ENCODE results near the gene IVNS1ABP.

Gene IVNS1ABP

GRCh38 chr1:185309566-185309965, 7.5 kb downstream of the IVNS1ABP start:
- H3K9me3 ChIP-seq (ENCODE audit: control insufficient read depth, low read length) = no peaks in the 10 kb centered on the region
- no peak overlapping the region for H3K9ac ChIP-seq (ENCODE audit: low read length)
- H3K36me3 ChIP-seq (ENCODE audit: control insufficient read depth, insufficient read depth, low read length) = peaks cover 5% of the 10 kb centered on the region
- H3K4me3 ChIP-seq (ENCODE audit: low read length) = no peak overlapping the region
- H3K27me3 ChIP-seq (ENCODE audit: control insufficient read depth, insufficient read depth, low read length) = no peaks in the 10 kb centered on the region
- peaks cover 24% of the 10 kb centered on the region for H3K4me1 ChIP-seq (ENCODE audit: control insufficient read depth, insufficient read depth, low read length)

GRCh38 chr1:185308126-185308525, 8.9 kb downstream of the IVNS1ABP start:
- Histone ChIP-seq H3K4me3 (ENCODE audit: low read length) (no peak overlapping the region), H3K9me3 (ENCODE audit: control insufficient read depth, low read length) (no peaks in the 10 kb centered on the region), H3K9ac (ENCODE audit: low read length) (no peak overlapping the region), H3K36me3 (ENCODE audit: control insufficient read depth, insufficient read depth, low read length) (peaks cover 10% of the 10 kb centered on the region), H3K27me3 (ENCODE audit: control insufficient read depth, insufficient read depth, low read length) (no peaks in the 10 kb centered on the region), H3K4me1 (ENCODE audit: control insufficient read depth, insufficient read depth, low read length) (peaks cover 14% of the 10 kb centered on the region)

- H3K4me1 ChIP-seq (ENCODE audit: control insufficient read depth, insufficient read depth, low read length) = peaks cover 4% of the 10 kb centered on the region
- H3K9ac ChIP-seq (ENCODE audit: low read length) = no peak overlapping the region
- H3K9me3 ChIP-seq (ENCODE audit: control insufficient read depth, low read length) = no peaks in the 10 kb centered on the region
- H3K4me3 ChIP-seq (ENCODE audit: low read length) = no peak overlapping the region
- no peaks in the 10 kb centered on the region for H3K27me3 ChIP-seq (ENCODE audit: control insufficient read depth, insufficient read depth, low read length)
- H3K36me3 ChIP-seq (ENCODE audit: control insufficient read depth, insufficient read depth, low read length) = peaks cover 15% of the 10 kb centered on the region
Observed at GRCh38 chr1:185305419-185305818, 11.6 kb downstream of the IVNS1ABP start.

GRCh38 chr1:185300152-185300551, 16.9 kb downstream of the IVNS1ABP start:
- Histone ChIP-seq H3K36me3 (ENCODE audit: control insufficient read depth, insufficient read depth, low read length) (peaks cover 10% of the 10 kb centered on the region), H3K4me3 (ENCODE audit: low read length) (no peak overlapping the region), H3K4me1 (ENCODE audit: control insufficient read depth, insufficient read depth, low read length) (no peaks in the 10 kb centered on the region), H3K9ac (ENCODE audit: low read length) (no peak overlapping the region), H3K27me3 (ENCODE audit: control insufficient read depth, insufficient read depth, low read length) (no peaks in the 10 kb centered on the region), H3K9me3 (ENCODE audit: control insufficient read depth, low read length) (no peaks in the 10 kb centered on the region)

- peaks cover 5% of the 10 kb centered on the region for H3K36me3 ChIP-seq (ENCODE audit: control insufficient read depth, insufficient read depth, low read length)
- no peak overlapping the region for H3K9ac ChIP-seq (ENCODE audit: low read length)
- H3K4me1 ChIP-seq (ENCODE audit: control insufficient read depth, insufficient read depth, low read length) = no peaks in the 10 kb centered on the region
- no peaks in the 10 kb centered on the region for H3K9me3 ChIP-seq (ENCODE audit: control insufficient read depth, low read length)
- no peaks in the 10 kb centered on the region for H3K27me3 ChIP-seq (ENCODE audit: control insufficient read depth, insufficient read depth, low read length)
- no peak overlapping the region for H3K4me3 ChIP-seq (ENCODE audit: low read length)
Observed at GRCh38 chr1:185297982-185298381, 19.1 kb downstream of the IVNS1ABP start.

GRCh38 chr1:185295091-185295490, 22.0 kb downstream of the IVNS1ABP start:
- no peak overlapping the region for H3K9ac ChIP-seq (ENCODE audit: low read length)
- no peaks in the 10 kb centered on the region for H3K4me1 ChIP-seq (ENCODE audit: control insufficient read depth, insufficient read depth, low read length)
- no peaks in the 10 kb centered on the region for H3K36me3 ChIP-seq (ENCODE audit: control insufficient read depth, insufficient read depth, low read length)
- no peaks in the 10 kb centered on the region for H3K9me3 ChIP-seq (ENCODE audit: control insufficient read depth, low read length)
- no peaks in the 10 kb centered on the region for H3K27me3 ChIP-seq (ENCODE audit: control insufficient read depth, insufficient read depth, low read length)
- no peak overlapping the region for H3K4me3 ChIP-seq (ENCODE audit: low read length)

GRCh38 chr1:185293967-185294542, 23.0 kb downstream of the IVNS1ABP start:
- Histone ChIP-seq H3K4me1 (ENCODE audit: control insufficient read depth, insufficient read depth, low read length) (no peaks in the 10 kb centered on the region), H3K4me3 (ENCODE audit: low read length) (no peak overlapping the region), H3K36me3 (ENCODE audit: control insufficient read depth, insufficient read depth, low read length) (no peaks in the 10 kb centered on the region), H3K27me3 (ENCODE audit: control insufficient read depth, insufficient read depth, low read length) (no peaks in the 10 kb centered on the region), H3K9ac (ENCODE audit: low read length) (no peak overlapping the region), H3K9me3 (ENCODE audit: control insufficient read depth, low read length) (no peaks in the 10 kb centered on the region)

GRCh38 chr1:185292237-185292636, 24.8 kb downstream of the IVNS1ABP start:
- Histone ChIP-seq H3K27me3 (ENCODE audit: control insufficient read depth, insufficient read depth, low read length) (no peaks in the 10 kb centered on the region), H3K36me3 (ENCODE audit: control insufficient read depth, insufficient read depth, low read length) (no peaks in the 10 kb centered on the region), H3K9ac (ENCODE audit: low read length) (no peak overlapping the region)

GRCh38 chr1:185291652-185292051, 25.4 kb downstream of the IVNS1ABP start:
- Histone ChIP-seq H3K27me3 (ENCODE audit: control insufficient read depth, insufficient read depth, low read length) (no peaks in the 10 kb centered on the region), H3K9me3 (ENCODE audit: control insufficient read depth, low read length) (no peaks in the 10 kb centered on the region), H3K9ac (ENCODE audit: low read length) (no peak overlapping the region), H3K4me1 (ENCODE audit: control insufficient read depth, insufficient read depth, low read length) (no peaks in the 10 kb centered on the region), H3K4me3 (ENCODE audit: low read length) (no peak overlapping the region), H3K36me3 (ENCODE audit: control insufficient read depth, insufficient read depth, low read length) (no peaks in the 10 kb centered on the region)

More at GRCh38 chr1:185292237-185292636, 24.8 kb downstream of the IVNS1ABP start:
- H3K9me3 ChIP-seq (ENCODE audit: control insufficient read depth, low read length) = no peaks in the 10 kb centered on the region
- H3K4me3 ChIP-seq (ENCODE audit: low read length) = no peak overlapping the region
- no peaks in the 10 kb centered on the region for H3K4me1 ChIP-seq (ENCODE audit: control insufficient read depth, insufficient read depth, low read length)

- no peaks in the 10 kb centered on the region for H3K9me3 ChIP-seq (ENCODE audit: control insufficient read depth, low read length)
- H3K4me3 ChIP-seq (ENCODE audit: low read length) = no peak overlapping the region
- no peak overlapping the region for H3K9ac ChIP-seq (ENCODE audit: low read length)
- no peaks in the 10 kb centered on the region for H3K36me3 ChIP-seq (ENCODE audit: control insufficient read depth, insufficient read depth, low read length)
- H3K4me1 ChIP-seq (ENCODE audit: control insufficient read depth, insufficient read depth, low read length) = no peaks in the 10 kb centered on the region
- no peaks in the 10 kb centered on the region for H3K27me3 ChIP-seq (ENCODE audit: control insufficient read depth, insufficient read depth, low read length)
Observed at GRCh38 chr1:185291159-185291558, 25.9 kb downstream of the IVNS1ABP start.

- H3K27me3 ChIP-seq (ENCODE audit: control insufficient read depth, insufficient read depth, low read length) = no peaks in the 10 kb centered on the region
- no peaks in the 10 kb centered on the region for H3K4me1 ChIP-seq (ENCODE audit: control insufficient read depth, insufficient read depth, low read length)
- H3K4me3 ChIP-seq (ENCODE audit: low read length) = no peak overlapping the region
- H3K36me3 ChIP-seq (ENCODE audit: control insufficient read depth, insufficient read depth, low read length) = no peaks in the 10 kb centered on the region
- no peak overlapping the region for H3K9ac ChIP-seq (ENCODE audit: low read length)
- no peaks in the 10 kb centered on the region for H3K9me3 ChIP-seq (ENCODE audit: control insufficient read depth, low read length)
Observed at GRCh38 chr1:185289880-185290279, 27.2 kb downstream of the IVNS1ABP start.

GRCh38 chr1:185288435-185288834, 28.6 kb downstream of the IVNS1ABP start:
- H3K4me1 ChIP-seq (ENCODE audit: control insufficient read depth, insufficient read depth, low read length) = no peaks in the 10 kb centered on the region
- no peaks in the 10 kb centered on the region for H3K36me3 ChIP-seq (ENCODE audit: control insufficient read depth, insufficient read depth, low read length)
- H3K9ac ChIP-seq (ENCODE audit: low read length) = no peak overlapping the region
- no peaks in the 10 kb centered on the region for H3K9me3 ChIP-seq (ENCODE audit: control insufficient read depth, low read length)
- no peaks in the 10 kb centered on the region for H3K27me3 ChIP-seq (ENCODE audit: control insufficient read depth, insufficient read depth, low read length)
- no peak overlapping the region for H3K4me3 ChIP-seq (ENCODE audit: low read length)

- Histone ChIP-seq H3K4me3 (ENCODE audit: low read length) (no peak overlapping the region), H3K36me3 (ENCODE audit: control insufficient read depth, insufficient read depth, low read length) (no peaks in the 10 kb centered on the region), H3K4me1 (ENCODE audit: control insufficient read depth, insufficient read depth, low read length) (no peaks in the 10 kb centered on the region), H3K27me3 (ENCODE audit: control insufficient read depth, insufficient read depth, low read length) (no peaks in the 10 kb centered on the region), H3K9me3 (ENCODE audit: control insufficient read depth, low read length) (no peaks in the 10 kb centered on the region), H3K9ac (ENCODE audit: low read length) (no peak overlapping the region)
Observed at GRCh38 chr1:185287451-185287850, 29.6 kb downstream of the IVNS1ABP start.
